ENCODE results near the gene APOBEC2.
"Not testable (repeated sequence)": the region's sequence is repeated elsewhere in the genome, so short reads cannot be mapped to it uniquely, and the experiment has no call there.

The APOBEC2 gene

GRCh38 chr6:41053041-41053440, at the start of gene APOBEC2:
APOBEC2 (plus strand) TSS chr6:41053202; CDS start chr6:41053348, 146 bp downstream.
- no peak for DNase-seq

DNA sequence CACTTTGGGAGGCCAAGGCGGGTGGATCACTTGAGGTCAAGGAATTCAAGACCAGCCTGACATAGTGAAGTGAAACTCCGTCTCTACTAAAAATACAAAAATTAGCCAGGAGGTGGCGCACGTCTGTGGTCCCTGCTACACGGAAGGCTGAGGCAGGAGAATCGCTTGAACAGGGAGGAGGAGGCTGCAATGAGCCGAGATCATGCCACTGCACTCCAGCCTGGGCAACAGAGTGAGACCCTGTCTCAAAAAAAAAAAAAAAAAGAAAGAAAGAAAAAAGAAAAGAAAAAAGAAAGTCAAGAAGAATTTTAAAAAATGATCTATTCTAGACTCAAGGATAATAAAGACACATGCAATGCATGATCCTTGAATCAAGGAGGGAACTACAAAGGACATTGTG, 46.8 kb upstream of the APOBEC2 start:
- peak; percentile 86 for DNase-seq

GRCh38 chr6:41006980-41007379, 46.0 kb upstream of the APOBEC2 start:
- DNase-seq: not testable (repeated sequence)

GRCh38 chr6:41008011-41008410, 45.0 kb upstream of the APOBEC2 start:
- DNase-seq: no peak

- no peak for DNase-seq
Measured at GRCh38 chr6:41009669-41010068, 43.3 kb upstream of the APOBEC2 start.

- no peak for DNase-seq
Measured at GRCh38 chr6:41011673-41012072, 41.3 kb upstream of the APOBEC2 start.

GRCh38 chr6:41013466-41014153, 39.4 kb upstream of the APOBEC2 start:
- no peak for DNase-seq

DNA sequence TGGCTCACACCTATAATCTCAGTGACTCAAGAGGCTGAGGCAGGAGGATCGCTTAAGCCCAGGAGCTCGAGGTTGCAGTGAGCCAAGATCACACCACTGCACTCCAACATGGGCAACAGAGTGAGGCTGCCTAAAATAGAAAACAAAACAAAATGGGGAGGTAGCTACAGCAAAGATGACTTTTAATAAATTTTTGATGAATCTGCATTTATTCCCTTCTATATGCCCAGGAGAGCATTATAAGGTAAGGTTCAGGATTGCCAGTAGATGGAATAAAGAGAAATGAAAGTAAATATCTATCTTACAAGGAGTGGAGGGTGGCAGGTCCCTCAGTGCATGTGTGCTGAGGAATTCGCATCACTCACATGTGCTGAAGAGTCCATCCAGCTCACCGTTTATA, 38.2 kb upstream of the APOBEC2 start:
- DNase-seq: no peak

DNA sequence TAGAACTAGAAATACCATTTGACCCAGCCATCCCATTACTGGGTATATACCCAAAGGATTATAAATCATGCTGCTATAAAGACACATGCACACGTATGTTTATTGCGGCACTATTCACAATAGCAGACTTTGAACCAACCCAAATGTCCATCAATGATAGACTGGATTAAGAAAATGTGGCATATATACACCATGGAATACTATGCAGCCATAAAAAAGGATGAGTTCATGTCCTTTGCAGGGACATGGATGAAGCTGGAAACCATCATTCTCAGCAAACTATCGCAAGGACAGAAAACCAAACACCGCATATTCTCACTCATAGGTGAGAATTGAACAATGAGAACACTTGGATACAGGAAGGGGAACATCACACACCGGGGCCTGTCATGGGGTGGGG, 37.1 kb upstream of the APOBEC2 start:
- not testable (repeated sequence) for DNase-seq

GRCh38 chr6:41017663-41018062, 35.3 kb upstream of the APOBEC2 start:
- DNase-seq: no peak

DNA sequence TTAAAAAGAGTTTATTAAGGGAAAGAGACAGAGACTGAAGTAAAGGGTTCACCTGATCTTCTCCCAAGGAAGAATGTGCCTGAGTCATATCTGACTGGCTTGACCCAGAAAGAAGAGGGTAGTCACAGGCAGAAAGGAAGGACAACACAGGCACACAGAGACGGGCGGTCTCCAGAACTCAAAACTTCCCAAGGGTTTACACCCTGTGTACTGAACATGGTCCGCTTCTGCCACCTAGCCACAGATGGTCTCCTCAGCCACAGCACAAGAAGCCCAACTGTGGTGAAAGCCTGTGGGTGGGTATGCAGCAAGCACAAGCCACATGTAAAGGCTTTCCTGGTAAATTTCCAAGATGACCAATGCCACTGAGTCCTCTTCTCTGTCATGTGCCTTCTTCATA, 31.2 kb upstream of the APOBEC2 start:
- DNase-seq: no peak

DNA sequence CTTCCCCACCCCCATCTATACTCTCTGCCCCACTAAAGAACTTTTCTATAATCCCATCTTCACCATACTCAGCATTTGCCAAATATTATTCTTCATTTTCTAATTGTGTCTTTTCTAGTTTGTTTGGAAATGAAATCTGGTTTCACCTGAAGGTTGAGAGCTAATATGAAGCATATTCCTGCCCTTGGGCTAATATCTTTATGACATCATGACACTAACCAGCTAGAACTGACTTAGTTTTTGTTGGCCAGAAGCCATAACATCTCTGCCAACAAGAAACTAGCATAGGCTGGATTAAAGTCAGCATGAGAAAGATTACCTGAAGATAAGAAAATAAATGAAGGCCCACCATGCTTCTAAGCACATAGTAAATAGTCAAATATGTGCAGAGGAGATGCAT, 30.7 kb upstream of the APOBEC2 start:
- DNase-seq: no peak

DNA sequence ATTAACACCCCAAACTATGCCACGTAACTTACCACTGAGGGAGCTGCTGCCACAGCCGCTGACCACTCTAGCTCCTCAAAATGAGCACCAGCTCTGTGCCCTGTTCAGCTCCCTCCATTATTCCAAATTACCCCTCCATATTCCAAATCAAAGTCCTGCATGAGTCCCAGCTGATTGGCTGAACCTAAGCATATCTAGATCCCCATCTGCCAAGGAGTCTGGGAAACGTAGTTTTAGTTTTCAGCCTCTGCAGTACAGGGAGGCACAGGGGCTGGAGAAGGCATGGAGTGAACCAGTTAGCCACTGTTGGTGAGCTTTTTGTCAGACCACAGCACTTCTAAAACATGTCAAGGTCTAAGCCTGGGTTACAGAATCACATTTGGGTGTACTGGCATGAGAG, 29.9 kb upstream of the APOBEC2 start:
- DNase-seq: no peak

DNA sequence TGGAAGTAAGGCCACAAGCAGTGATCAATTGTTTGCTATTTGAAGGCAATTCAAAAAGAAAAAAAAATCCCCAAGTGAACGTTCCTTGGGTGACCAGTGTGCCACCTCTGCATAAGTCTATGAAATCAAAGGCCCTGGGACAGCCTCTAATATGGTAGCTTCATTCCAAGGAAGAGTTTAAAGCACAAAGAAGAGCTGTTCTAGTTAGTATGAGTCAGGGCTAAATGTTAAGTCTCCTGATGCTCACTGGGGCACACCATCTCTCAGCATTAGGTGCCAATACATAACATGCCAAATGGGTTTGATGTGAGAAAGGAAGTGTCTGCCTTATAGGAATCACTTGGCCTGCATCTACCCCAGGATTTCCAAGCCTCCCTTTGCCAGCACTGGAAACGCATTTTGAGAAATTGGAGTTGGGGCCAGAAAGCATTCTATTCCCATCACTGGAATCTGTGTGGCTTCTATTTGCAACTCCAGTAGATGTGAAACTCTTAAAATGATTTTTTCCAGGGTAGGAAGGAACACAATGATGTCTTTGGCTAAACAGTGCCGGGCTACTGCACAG, 27.0 kb upstream of the APOBEC2 start:
- no peak for DNase-seq

GRCh38 chr6:41027241-41027640, 25.8 kb upstream of the APOBEC2 start:
- DNase-seq: peak; percentile 36

GRCh38 chr6:41027799-41028560, 25.0 kb upstream of the APOBEC2 start:
- DNase-seq: peak; percentile 92

GRCh38 chr6:41028561-41029412, 24.2 kb upstream of the APOBEC2 start:
- DNase-seq: peak; percentile 59

DNA sequence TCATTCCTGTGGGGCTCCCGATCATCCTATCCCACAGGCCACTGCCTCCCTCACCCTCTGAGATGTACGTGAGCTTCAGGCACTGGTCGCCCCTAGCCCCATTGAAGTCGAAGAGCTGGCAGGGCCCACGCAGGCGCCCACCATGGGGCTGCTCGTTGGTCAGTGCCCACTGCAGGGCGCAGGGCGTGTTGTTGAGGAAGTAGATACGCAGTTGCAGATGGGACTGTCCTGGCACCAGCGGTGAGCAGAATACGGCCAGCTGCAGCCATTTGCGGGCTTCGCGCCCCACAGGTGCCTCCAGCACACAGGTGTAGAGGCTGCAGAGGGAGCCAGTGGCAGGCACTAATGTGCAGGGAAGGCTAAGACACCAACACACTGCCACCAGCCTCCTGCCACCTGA, 20.2 kb upstream of the APOBEC2 start:
- no peak for DNase-seq

- no peak for DNase-seq
Measured at GRCh38 chr6:41033776-41034175, 19.2 kb upstream of the APOBEC2 start.

DNA sequence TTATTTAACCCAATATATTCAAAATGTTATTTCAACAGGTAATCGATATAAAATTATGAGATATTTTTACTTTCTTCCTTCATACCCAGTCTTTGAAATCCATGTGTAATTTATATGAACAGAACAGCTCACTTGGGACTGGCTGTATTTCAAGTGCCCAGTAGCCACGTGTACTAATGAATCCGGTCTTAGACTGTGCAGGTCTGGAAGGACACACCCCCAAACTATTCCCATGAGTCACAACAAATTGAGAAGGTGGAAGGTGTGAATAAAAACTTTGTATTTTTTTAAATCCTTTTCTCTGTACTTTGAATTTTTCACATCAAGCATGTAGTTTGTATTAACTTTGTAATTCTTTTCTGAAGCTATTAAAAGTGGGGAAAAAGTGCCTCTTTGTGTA, 16.8 kb upstream of the APOBEC2 start:
- DNase-seq: no peak

GRCh38 chr6:41036601-41037000, 16.4 kb upstream of the APOBEC2 start:
- DNase-seq: no peak

DNA sequence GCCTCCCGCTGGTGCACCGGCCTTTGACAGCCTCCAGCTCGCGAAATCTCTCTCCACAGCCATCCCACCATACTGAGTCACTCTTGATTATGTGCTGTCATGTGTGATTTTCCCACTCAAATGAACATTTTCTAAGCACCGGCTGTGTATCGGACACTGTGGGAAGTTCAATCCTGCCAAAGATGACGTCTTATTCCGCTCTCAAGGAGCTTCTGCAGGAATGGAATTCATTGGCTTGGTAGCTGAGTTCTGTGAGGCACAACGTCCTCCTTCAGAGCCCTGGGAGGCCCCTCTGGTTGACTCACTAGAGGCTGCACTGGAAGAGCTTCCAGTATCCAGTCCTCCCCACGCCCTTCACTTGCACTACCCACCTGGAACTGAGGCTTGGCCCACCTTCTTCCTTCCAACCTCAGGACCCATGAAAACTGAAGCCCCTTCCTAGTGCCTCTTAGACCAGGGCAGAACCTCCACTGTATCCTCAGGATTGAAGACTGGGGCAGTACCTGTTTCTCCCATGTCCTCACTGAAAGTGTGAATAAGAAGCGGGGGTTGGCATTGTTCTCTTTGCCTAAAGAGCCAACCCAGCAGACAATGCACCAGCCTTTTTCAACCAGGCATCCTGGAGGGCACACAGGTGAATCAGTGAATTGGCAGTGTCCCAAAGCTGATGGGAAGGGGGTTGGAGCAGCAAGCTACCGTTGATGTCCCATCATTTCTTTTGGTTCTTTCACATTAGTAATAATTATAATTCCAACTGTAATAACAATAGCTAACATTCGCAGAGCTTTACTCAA, 15.7 kb upstream of the APOBEC2 start:
- no peak for DNase-seq
